ENCODE data around the gene MTRFR. TPM values are rescaled to one million over a fixed set of nuclear protein-coding genes. Genes with fewer than 3 reads are reported as not detected.
A peak's percentile ranks its signal among the peaks of the same experiment; 100 is the strongest.

Gene MTRFR
- total RNA-seq, 1 experiment from 2014 or later, result 14.8 TPM

- H3T11ph ChIP-seq (ENCODE audit: low read length), result no peak overlapping the region
- no peak overlapping the region for H2BK5ac ChIP-seq (ENCODE audit: insufficient read length, low read length)
- no peak overlapping the region for H2BK15ac ChIP-seq (ENCODE audit: low read depth, low read length)
- H2AK5ac ChIP-seq (ENCODE audit: insufficient read length, low read length), result no peak overlapping the region
- H3K4me1 ChIP-seq (ENCODE audit: insufficient read depth, low read length), result no peaks in the 10 kb centered on the region
- H3K9me3 Mint-ChIP-seq, result no peaks in the 10 kb centered on the region
- H3K4me1 Mint-ChIP-seq, result peaks cover 7 to 8% of the 10 kb centered on the region in 2 experiments
- H3K9me3 ChIP-seq (ENCODE audit: control insufficient read depth, low read depth, low read length), result no peaks in the 10 kb centered on the region
- H2BK12ac ChIP-seq (ENCODE audit: insufficient read length, low read depth, low read length), result no peak overlapping the region
- no peak overlapping the region for H3K23ac ChIP-seq (ENCODE audit: insufficient read length, low read depth, low read length)
- H4K91ac ChIP-seq (ENCODE audit: insufficient read length, low read depth, low read length), result no peak overlapping the region
- H3K27ac Mint-ChIP-seq, result peak overlapping the region in 2 of 3 experiments; percentile 71 to 82; a peak in 4 of 7 replicates
- H3K79me1 ChIP-seq (ENCODE audit: insufficient read depth, low read depth, low read length, poor library complexity, severe bottlenecking), result no peaks in the 10 kb centered on the region
- no peaks in the 10 kb centered on the region for H4K20me1 ChIP-seq (ENCODE audit: control insufficient read depth, insufficient read depth, insufficient read length)
- WGBS (ENCODE audit: extremely low coverage, insufficient read length, low lambda C conversion rate), result no CpG with 5 or more reads among the region's 20 CpGs
- DNase-seq, result no peak
- no peak overlapping the region for H3K14ac ChIP-seq (ENCODE audit: insufficient read depth, low read length)
- H4K5ac ChIP-seq (ENCODE audit: insufficient read length, low read depth, low read length), result no peak overlapping the region
- no peak overlapping the region for H3K18ac ChIP-seq (ENCODE audit: insufficient read length, low read depth, low read length)
- no peak overlapping the region for H3K56ac ChIP-seq (ENCODE audit: insufficient read length, low read depth, low read length)
- H3K4ac ChIP-seq (ENCODE audit: low read depth, low read length), result no peak overlapping the region
- no peak overlapping the region for H2AFZ ChIP-seq (ENCODE audit: low read length)
- no peak overlapping the region for H3K4me2 ChIP-seq (ENCODE audit: insufficient read depth, insufficient read length, low read length)
- no peak overlapping the region for H4K8ac ChIP-seq (replicated peaks; ENCODE audit: insufficient read length, low read depth, low read length)
- H3K36me3 Mint-ChIP-seq (ENCODE audit: insufficient read depth in 1 of 3, low read depth in 3 of 3), result peaks cover 0 to 46% (median 19%) of the 10 kb centered on the region in 3 experiments; a peak in 5 of 7 replicates
- H3K79me2 ChIP-seq (ENCODE audit: insufficient read depth, low read length), result no peaks in the 10 kb centered on the region
- no peak overlapping the region for H3K9ac ChIP-seq (ENCODE audit: extremely low read depth, insufficient read length, low read length)
- no peak overlapping the region for H3K27ac ChIP-seq (ENCODE audit: insufficient read length, low read depth, low read length)
- no peaks in the 10 kb centered on the region for H3K27me3 ChIP-seq (ENCODE audit: insufficient read depth, low read length)
- no peak overlapping the region for H3K4me3 Mint-ChIP-seq
- H2BK120ac ChIP-seq (ENCODE audit: low read depth, low read length, poor library complexity, severe bottlenecking), result no peak overlapping the region
- H3K27me3 Mint-ChIP-seq (ENCODE audit: low read depth), result no peaks in the 10 kb centered on the region
- no peak overlapping the region for H2BK20ac ChIP-seq (ENCODE audit: low read depth, low read length, poor library complexity, severe bottlenecking)
- H3K23me2 ChIP-seq (ENCODE audit: insufficient read length, low read depth, low read length, poor library complexity, severe bottlenecking), result no peaks in the 10 kb centered on the region
- no peak for TF ChIP-seq CTCF (conservative IDR thresholded peaks at IDR 0.05)
Measured at GRCh38 chr12:123288751-123289346, 55.6 kb downstream of the MTRFR start.
